ENCODE measurements around the gene NOSTRIN.
A peak's percentile ranks its signal among the peaks of the same experiment; 100 is the strongest.

Gene NOSTRIN

GRCh38 chr2:168904358-168904757 lies 101.9 kb downstream of the NOSTRIN start:
- in situ Hi-C loops (cut with MboI; ENCODE audit: low pct_unique_long_range_greater_than_20kb, low sequenced_read_pairs) = loop anchor here (25.0 kb wide), 2 partner anchors 117 to 567 kb away; no protein-coding TSS in a partner anchor
- DNase-seq = no peak

- in situ Hi-C loops (cut with MboI; ENCODE audit: low pct_unique_long_range_greater_than_20kb, low sequenced_read_pairs) = loop anchor here (25.0 kb wide), 2 partner anchors 121 to 571 kb away; no protein-coding TSS in a partner anchor
- DNase-seq = no peak
Measured at GRCh38 chr2:168907940-168908662, 105.7 kb downstream of the NOSTRIN start.

GRCh38 chr2:168910330-168910729 lies 107.9 kb downstream of the NOSTRIN start:
- in situ Hi-C loops (cut with MboI; ENCODE audit: low pct_unique_long_range_greater_than_20kb, low sequenced_read_pairs) = loop anchor here (25.0 kb wide), 2 partner anchors 123 to 573 kb away; no protein-coding TSS in a partner anchor
- DNase-seq = no peak

GRCh38 chr2:168912466-168912865 lies 110.0 kb downstream of the NOSTRIN start:
- in situ Hi-C loops (cut with MboI; ENCODE audit: low pct_unique_long_range_greater_than_20kb, low sequenced_read_pairs) = loop anchor here (25.0 kb wide), 2 partner anchors 125 to 575 kb away; no protein-coding TSS in a partner anchor
- peak; percentile 30 for DNase-seq

GRCh38 chr2:168912901-168913369 lies 110.5 kb downstream of the NOSTRIN start:
- DNase-seq = peak; percentile 28
- in situ Hi-C loops (cut with MboI; ENCODE audit: low pct_unique_long_range_greater_than_20kb, low sequenced_read_pairs) = loop anchor here (25.0 kb wide), 2 partner anchors 126 to 576 kb away; no protein-coding TSS in a partner anchor

GRCh38 chr2:168913495-168913894 lies 111.1 kb downstream of the NOSTRIN start:
- no peak for DNase-seq
- in situ Hi-C loops (cut with MboI; ENCODE audit: low pct_unique_long_range_greater_than_20kb, low sequenced_read_pairs) = loop anchor here (25.0 kb wide), 2 partner anchors 126 to 576 kb away; no protein-coding TSS in a partner anchor

All from KBM-7 (cell line).